ENCODE results near the gene CCDC24. TPM values are rescaled to one million over a fixed set of nuclear protein-coding genes. Genes with fewer than 3 reads are reported as not detected.
A peak's percentile ranks its signal among the peaks of the same experiment; 100 is the strongest.

Gene CCDC24
- total RNA-seq, 1 experiment from 2014 or later: 11.8 TPM

DNA sequence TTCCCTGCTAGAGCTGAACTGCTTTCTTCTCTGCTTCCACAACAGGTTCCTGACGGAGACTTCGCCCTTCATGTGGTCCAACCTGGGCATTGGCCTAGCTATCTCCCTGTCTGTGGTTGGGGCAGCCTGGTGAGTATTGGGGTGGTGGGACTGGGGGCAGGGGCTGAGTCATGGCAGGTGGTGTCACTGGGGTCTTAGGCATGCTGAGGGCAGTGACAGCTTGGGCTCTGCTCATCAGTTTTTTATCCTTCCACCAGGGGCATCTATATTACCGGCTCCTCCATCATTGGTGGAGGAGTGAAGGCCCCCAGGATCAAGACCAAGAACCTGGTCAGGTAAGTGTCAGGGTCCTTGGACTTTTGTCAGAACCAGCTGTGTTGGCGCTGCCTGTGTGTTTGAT is 15.4 kb upstream of the CCDC24 start:
- H3K27ac ChIP-seq (ENCODE audit: insufficient read length, low read depth, low read length): no peak overlapping the region
- no peak for DNase-seq
- H3T11ph ChIP-seq (ENCODE audit: low read length): no peak overlapping the region

More for the DNA sequence above, 15.4 kb upstream of the CCDC24 start:
- H2BK120ac ChIP-seq (ENCODE audit: low read depth, low read length, poor library complexity, severe bottlenecking): no peak overlapping the region
- no peak overlapping the region for H2BK15ac ChIP-seq (ENCODE audit: low read depth, low read length)
- no peak overlapping the region for H4K5ac ChIP-seq (ENCODE audit: insufficient read length, low read depth, low read length)
- Mint-ChIP-seq H3K4me3 (peak overlapping the region; percentile 82 to 95), H3K27me3 (ENCODE audit: low read depth) (no peaks in the 10 kb centered on the region), H3K4me1 (peaks cover 36 to 41% of the 10 kb centered on the region in 2 experiments), H3K36me3 (ENCODE audit: insufficient read depth in 1 of 3, low read depth in 3 of 3) (peaks cover 23 to 47% (median 43%) of the 10 kb centered on the region in 3 experiments; a peak in 6 of 7 replicates), H3K9me3 (no peaks in the 10 kb centered on the region; a peak in 1 of 5 replicates), H3K27ac (no peak overlapping the region; a peak in 2 of 7 replicates)
- H2AK5ac ChIP-seq (ENCODE audit: insufficient read length, low read length): no peak overlapping the region
- H3K79me2 ChIP-seq (ENCODE audit: insufficient read depth, low read length): peaks cover 3% of the 10 kb centered on the region; the same call in 1 of the 2 replicates
- no peak overlapping the region for H3K56ac ChIP-seq (ENCODE audit: insufficient read length, low read depth, low read length)
- peak overlapping the region; percentile 82 for H3K4me2 ChIP-seq (ENCODE audit: insufficient read depth, insufficient read length, low read length)
- TF ChIP-seq, protein P1, sequence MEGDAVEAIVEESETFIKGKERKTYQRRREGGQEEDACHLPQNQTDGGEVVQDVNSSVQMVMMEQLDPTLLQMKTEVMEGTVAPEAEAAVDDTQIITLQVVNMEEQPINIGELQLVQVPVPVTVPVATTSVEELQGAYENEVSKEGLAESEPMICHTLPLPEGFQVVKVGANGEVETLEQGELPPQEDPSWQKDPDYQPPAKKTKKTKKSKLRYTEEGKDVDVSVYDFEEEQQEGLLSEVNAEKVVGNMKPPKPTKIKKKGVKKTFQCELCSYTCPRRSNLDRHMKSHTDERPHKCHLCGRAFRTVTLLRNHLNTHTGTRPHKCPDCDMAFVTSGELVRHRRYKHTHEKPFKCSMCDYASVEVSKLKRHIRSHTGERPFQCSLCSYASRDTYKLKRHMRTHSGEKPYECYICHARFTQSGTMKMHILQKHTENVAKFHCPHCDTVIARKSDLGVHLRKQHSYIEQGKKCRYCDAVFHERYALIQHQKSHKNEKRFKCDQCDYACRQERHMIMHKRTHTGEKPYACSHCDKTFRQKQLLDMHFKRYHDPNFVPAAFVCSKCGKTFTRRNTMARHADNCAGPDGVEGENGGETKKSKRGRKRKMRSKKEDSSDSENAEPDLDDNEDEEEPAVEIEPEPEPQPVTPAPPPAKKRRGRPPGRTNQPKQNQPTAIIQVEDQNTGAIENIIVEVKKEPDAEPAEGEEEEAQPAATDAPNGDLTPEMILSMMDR (conservative IDR thresholded peaks at IDR 0.05): peak; percentile 12; the same call in 1 of the 3 replicates
- H3K79me1 ChIP-seq (ENCODE audit: insufficient read depth, low read depth, low read length, poor library complexity, severe bottlenecking): peaks cover 6% of the 10 kb centered on the region
- no peak overlapping the region for H4K91ac ChIP-seq (ENCODE audit: insufficient read length, low read depth, low read length)
- no peak overlapping the region for H3K14ac ChIP-seq (ENCODE audit: insufficient read depth, low read length)
- no peak overlapping the region for H4K8ac ChIP-seq (replicated peaks; ENCODE audit: insufficient read length, low read depth, low read length)
- H2BK12ac ChIP-seq (ENCODE audit: insufficient read length, low read depth, low read length): no peak overlapping the region
- no peak overlapping the region for H3K4ac ChIP-seq (ENCODE audit: low read depth, low read length)
- peaks cover 8% of the 10 kb centered on the region; the same call in 1 of the 2 replicates for H3K4me1 ChIP-seq (ENCODE audit: insufficient read depth, low read length)
- H3K18ac ChIP-seq (ENCODE audit: insufficient read length, low read depth, low read length): no peak overlapping the region
- WGBS (ENCODE audit: extremely low coverage, insufficient read length, low lambda C conversion rate): no CpG with 5 or more reads among the region's 4 CpGs
- H2BK5ac ChIP-seq (ENCODE audit: insufficient read length, low read length): no peak overlapping the region
- no peak overlapping the region for H2AFZ ChIP-seq (ENCODE audit: low read length)
- no peak overlapping the region for H3K23ac ChIP-seq (ENCODE audit: insufficient read length, low read depth, low read length)
- peaks cover 23% of the 10 kb centered on the region for H3K23me2 ChIP-seq (ENCODE audit: insufficient read length, low read depth, low read length, poor library complexity, severe bottlenecking)
- H3K27me3 ChIP-seq (ENCODE audit: insufficient read depth, low read length): no peaks in the 10 kb centered on the region
- no peak overlapping the region for H2BK20ac ChIP-seq (ENCODE audit: low read depth, low read length, poor library complexity, severe bottlenecking)
- H3K9ac ChIP-seq (ENCODE audit: extremely low read depth, insufficient read length, low read length): peak overlapping the region; percentile 53
- no peaks in the 10 kb centered on the region for H3K9me3 ChIP-seq (ENCODE audit: control insufficient read depth, low read depth, low read length)
- H4K20me1 ChIP-seq (ENCODE audit: control insufficient read depth, insufficient read depth, insufficient read length): no peaks in the 10 kb centered on the region

Data from H9 (cell line).